ENCODE results near the gene ANO2. TPM values are rescaled to one million over a fixed set of nuclear protein-coding genes. Genes with fewer than 3 reads are reported as not detected.

The ANO2 gene
- total and polyA plus RNA-seq, 4 donors: 0.03 to 0.25 (median 0.15) TPM

DNA sequence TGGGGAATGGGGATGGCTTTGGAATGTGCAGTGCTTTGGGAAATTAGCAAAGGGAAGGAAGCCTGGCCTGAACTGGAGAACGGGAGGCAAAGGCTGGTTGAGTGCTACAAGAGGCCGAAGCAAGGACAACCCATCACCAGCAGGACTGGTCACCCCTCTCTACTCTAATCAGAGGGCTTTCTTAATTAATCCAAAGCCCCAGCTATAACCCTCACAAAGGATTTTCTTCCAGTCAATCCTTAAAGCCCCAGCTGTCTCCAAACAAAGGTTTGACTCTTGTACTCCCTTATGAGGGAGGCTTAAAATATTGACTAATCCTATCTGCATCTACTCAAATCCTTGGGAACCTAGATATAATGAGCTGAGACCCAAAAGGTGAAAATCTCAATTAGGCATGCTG, 256.8 kb downstream of the ANO2 start:
- TF ChIP-seq, protein P1, sequence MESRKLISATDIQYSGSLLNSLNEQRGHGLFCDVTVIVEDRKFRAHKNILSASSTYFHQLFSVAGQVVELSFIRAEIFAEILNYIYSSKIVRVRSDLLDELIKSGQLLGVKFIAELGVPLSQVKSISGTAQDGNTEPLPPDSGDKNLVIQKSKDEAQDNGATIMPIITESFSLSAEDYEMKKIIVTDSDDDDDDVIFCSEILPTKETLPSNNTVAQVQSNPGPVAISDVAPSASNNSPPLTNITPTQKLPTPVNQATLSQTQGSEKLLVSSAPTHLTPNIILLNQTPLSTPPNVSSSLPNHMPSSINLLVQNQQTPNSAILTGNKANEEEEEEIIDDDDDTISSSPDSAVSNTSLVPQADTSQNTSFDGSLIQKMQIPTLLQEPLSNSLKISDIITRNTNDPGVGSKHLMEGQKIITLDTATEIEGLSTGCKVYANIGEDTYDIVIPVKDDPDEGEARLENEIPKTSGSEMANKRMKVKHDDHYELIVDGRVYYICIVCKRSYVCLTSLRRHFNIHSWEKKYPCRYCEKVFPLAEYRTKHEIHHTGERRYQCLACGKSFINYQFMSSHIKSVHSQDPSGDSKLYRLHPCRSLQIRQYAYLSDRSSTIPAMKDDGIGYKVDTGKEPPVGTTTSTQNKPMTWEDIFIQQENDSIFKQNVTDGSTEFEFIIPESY (IDR thresholded peaks at IDR 0.05): no peak
- TF ChIP-seq RAD21 (IDR thresholded peaks at IDR 0.05) (no peak), JUND (IDR thresholded peaks at IDR 0.05) (no peak), EGR1 (IDR thresholded peaks at IDR 0.05; ENCODE audit: low read depth in 2 of 2) (no peak), SP1 (IDR thresholded peaks at IDR 0.05) (no peak), NR2F2 (IDR thresholded peaks at IDR 0.05) (no peak), YY1 (IDR thresholded peaks at IDR 0.05) (no peak), FOXA2 (IDR thresholded peaks at IDR 0.05) (no peak), HNF4A (conservative IDR thresholded peaks at IDR 0.05) (no peak), RXRA (IDR thresholded peaks at IDR 0.05) (no peak), HNF4G (IDR thresholded peaks at IDR 0.05) (no peak), GABPA (IDR thresholded peaks at IDR 0.05 in 1 of 2, conservative IDR thresholded peaks at IDR 0.05 in 1 of 2) (no peak), TAF1 (conservative IDR thresholded peaks at IDR 0.05) (no peak)
- TF ChIP-seq, protein P2, sequence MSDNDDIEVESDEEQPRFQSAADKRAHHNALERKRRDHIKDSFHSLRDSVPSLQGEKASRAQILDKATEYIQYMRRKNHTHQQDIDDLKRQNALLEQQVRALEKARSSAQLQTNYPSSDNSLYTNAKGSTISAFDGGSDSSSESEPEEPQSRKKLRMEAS (IDR thresholded peaks at IDR 0.05): no peak
- TF ChIP-seq, protein P3, sequence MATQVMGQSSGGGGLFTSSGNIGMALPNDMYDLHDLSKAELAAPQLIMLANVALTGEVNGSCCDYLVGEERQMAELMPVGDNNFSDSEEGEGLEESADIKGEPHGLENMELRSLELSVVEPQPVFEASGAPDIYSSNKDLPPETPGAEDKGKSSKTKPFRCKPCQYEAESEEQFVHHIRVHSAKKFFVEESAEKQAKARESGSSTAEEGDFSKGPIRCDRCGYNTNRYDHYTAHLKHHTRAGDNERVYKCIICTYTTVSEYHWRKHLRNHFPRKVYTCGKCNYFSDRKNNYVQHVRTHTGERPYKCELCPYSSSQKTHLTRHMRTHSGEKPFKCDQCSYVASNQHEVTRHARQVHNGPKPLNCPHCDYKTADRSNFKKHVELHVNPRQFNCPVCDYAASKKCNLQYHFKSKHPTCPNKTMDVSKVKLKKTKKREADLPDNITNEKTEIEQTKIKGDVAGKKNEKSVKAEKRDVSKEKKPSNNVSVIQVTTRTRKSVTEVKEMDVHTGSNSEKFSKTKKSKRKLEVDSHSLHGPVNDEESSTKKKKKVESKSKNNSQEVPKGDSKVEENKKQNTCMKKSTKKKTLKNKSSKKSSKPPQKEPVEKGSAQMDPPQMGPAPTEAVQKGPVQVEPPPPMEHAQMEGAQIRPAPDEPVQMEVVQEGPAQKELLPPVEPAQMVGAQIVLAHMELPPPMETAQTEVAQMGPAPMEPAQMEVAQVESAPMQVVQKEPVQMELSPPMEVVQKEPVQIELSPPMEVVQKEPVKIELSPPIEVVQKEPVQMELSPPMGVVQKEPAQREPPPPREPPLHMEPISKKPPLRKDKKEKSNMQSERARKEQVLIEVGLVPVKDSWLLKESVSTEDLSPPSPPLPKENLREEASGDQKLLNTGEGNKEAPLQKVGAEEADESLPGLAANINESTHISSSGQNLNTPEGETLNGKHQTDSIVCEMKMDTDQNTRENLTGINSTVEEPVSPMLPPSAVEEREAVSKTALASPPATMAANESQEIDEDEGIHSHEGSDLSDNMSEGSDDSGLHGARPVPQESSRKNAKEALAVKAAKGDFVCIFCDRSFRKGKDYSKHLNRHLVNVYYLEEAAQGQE (IDR thresholded peaks at IDR 0.05): no peak
- TF ChIP-seq, protein P4, sequence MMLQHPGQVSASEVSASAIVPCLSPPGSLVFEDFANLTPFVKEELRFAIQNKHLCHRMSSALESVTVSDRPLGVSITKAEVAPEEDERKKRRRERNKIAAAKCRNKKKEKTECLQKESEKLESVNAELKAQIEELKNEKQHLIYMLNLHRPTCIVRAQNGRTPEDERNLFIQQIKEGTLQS (IDR thresholded peaks at IDR 0.05): no peak
- TF ChIP-seq, protein P5, sequence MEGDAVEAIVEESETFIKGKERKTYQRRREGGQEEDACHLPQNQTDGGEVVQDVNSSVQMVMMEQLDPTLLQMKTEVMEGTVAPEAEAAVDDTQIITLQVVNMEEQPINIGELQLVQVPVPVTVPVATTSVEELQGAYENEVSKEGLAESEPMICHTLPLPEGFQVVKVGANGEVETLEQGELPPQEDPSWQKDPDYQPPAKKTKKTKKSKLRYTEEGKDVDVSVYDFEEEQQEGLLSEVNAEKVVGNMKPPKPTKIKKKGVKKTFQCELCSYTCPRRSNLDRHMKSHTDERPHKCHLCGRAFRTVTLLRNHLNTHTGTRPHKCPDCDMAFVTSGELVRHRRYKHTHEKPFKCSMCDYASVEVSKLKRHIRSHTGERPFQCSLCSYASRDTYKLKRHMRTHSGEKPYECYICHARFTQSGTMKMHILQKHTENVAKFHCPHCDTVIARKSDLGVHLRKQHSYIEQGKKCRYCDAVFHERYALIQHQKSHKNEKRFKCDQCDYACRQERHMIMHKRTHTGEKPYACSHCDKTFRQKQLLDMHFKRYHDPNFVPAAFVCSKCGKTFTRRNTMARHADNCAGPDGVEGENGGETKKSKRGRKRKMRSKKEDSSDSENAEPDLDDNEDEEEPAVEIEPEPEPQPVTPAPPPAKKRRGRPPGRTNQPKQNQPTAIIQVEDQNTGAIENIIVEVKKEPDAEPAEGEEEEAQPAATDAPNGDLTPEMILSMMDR (IDR thresholded peaks at IDR 0.05; ENCODE audit: low read depth, low read length, missing input control): no peak
- Histone ChIP-seq H3K4me1 (ENCODE audit: control insufficient read depth in 4 of 4, insufficient read depth in 4 of 4, low read length in 3 of 4) (no peaks in the 10 kb centered on the region), H3K36me3 (ENCODE audit: control insufficient read depth in 4 of 4, insufficient read depth in 3 of 4, low read depth in 1 of 4, low read length in 3 of 4) (no peaks in the 10 kb centered on the region), H3K9me3 (ENCODE audit: control insufficient read depth in 4 of 4, low read length in 3 of 4) (no peaks in the 10 kb centered on the region), H3K27ac (ENCODE audit: low read depth in 1 of 2, low read length in 2 of 2) (no peak overlapping the region), H3K9ac (ENCODE audit: low read depth in 1 of 2, low read length in 2 of 2) (no peak overlapping the region), H3K27me3 (ENCODE audit: control insufficient read depth in 4 of 4, insufficient read depth in 4 of 4, low read length in 3 of 4) (peaks cover 0 to 6% (median 1%) of the 10 kb centered on the region in 4 donors), H3K4me3 (ENCODE audit: low read depth in 1 of 3, low read length in 3 of 3) (no peak overlapping the region)
- 75% methylated on average over 2 of the region's 2 CpGs for WGBS
- no peak for DNase-seq (ENCODE audit: low spot score)

Data from liver (tissue), 9 donors.